SK-N-SH treated with all-trans-retinoic acid at 6 μM for 48 hours (cell line): ENCODE results near the gene SLC1A4.

Experiments used
- ATAC-seq: fragments of 200-7000 bp; cut with Tn5 transposase; 3 replicates; pipeline ENCODE4 v1.9.1; 2020; ENCODE audit warnings: mild to moderate bottlenecking, moderate library complexity
- ARNTL ChIP-seq: fragments of 450-650 bp; formaldehyde crosslinking; IDR thresholded peaks from 2 replicates; pipeline ENCODE4 v1.5.0; 2020; ENCODE audit warnings: low read depth, mild to moderate bottlenecking, moderate library complexity, borderline replicate concordance
- BACH2 ChIP-seq: fragments of 250-450 bp; sonication (Bioruptor Pico); IDR thresholded peaks from 2 replicates; pipeline ENCODE4 v1.9.0; 2021; ENCODE audit warnings: mild to moderate bottlenecking, borderline replicate concordance
- CSDC2 ChIP-seq: fragments of 250-450 bp; sonication (Bioruptor Pico); IDR thresholded peaks from 2 replicates; pipeline ENCODE4 v1.5.0; 2020; ENCODE audit warnings: mild to moderate bottlenecking, moderate library complexity
- GLIS3 ChIP-seq: fragments of 250-450 bp; sonication (Bioruptor Pico); IDR thresholded peaks from 2 replicates; pipeline ENCODE4 v1.5.0; 2020; ENCODE audit warnings: mild to moderate bottlenecking, moderate library complexity
- ISL1 ChIP-seq: fragments of 250-450 bp; sonication (Bioruptor Pico); IDR thresholded peaks from 2 replicates; pipeline ENCODE4 v2.1.2; 2022; ENCODE audit warnings: mild to moderate bottlenecking, moderate library complexity
- OSR1 ChIP-seq: fragments of 250-450 bp; sonication (Bioruptor Pico); IDR thresholded peaks from 2 replicates; pipeline ENCODE4 v1.8.0; 2022; ENCODE audit warnings: moderate library complexity, mild to moderate bottlenecking, inconsistent platforms
- PPARA ChIP-seq: fragments of 250-450 bp; sonication (Bioruptor Pico); IDR thresholded peaks from 2 replicates; pipeline ENCODE4 v1.5.0; 2020; ENCODE audit warnings: mild to moderate bottlenecking, borderline replicate concordance
- RARB ChIP-seq: fragments of 250-450 bp; sonication (Bioruptor Pico); IDR thresholded peaks from 2 replicates; pipeline ENCODE4 v1.8.0; 2021; ENCODE audit warnings: mild to moderate bottlenecking, moderate library complexity
- SNAI2 ChIP-seq: fragments of 250-450 bp; sonication (Bioruptor Pico); IDR thresholded peaks from 2 replicates; pipeline ENCODE4 v1.5.0; 2020; ENCODE audit warnings: mild to moderate bottlenecking, moderate library complexity
- TCF4 ChIP-seq: fragments of 250-450 bp; sonication (Bioruptor Pico); IDR thresholded peaks from 2 replicates; pipeline ENCODE4 v1.8.0; 2021; ENCODE audit warnings: mild to moderate bottlenecking, moderate library complexity, borderline replicate concordance
- TOX ChIP-seq: fragments of 250-450 bp; sonication (Bioruptor Pico); IDR thresholded peaks from 2 replicates; pipeline ENCODE4 v1.8.0; 2021; ENCODE audit warnings: mild to moderate bottlenecking, moderate library complexity, borderline replicate concordance
- ZC3H10 ChIP-seq: fragments of 250-450 bp; sonication (Bioruptor Pico); IDR thresholded peaks from 2 replicates; pipeline ENCODE4 v1.5.1; 2021; ENCODE audit warnings: mild to moderate bottlenecking, moderate library complexity
- ZFP3 ChIP-seq: fragments of 250-450 bp; sonication (Bioruptor Pico); IDR thresholded peaks from 2 replicates; pipeline ENCODE4 v1.5.0; 2020; ENCODE audit warnings: mild to moderate bottlenecking, moderate library complexity
- ZFP30 ChIP-seq: fragments of 450-650 bp; formaldehyde crosslinking; IDR thresholded peaks from 2 replicates; pipeline ENCODE4 v1.5.0; 2022; ENCODE audit warnings: mild to moderate bottlenecking, moderate library complexity
- ZNF565 ChIP-seq: fragments of 450-650 bp; formaldehyde crosslinking; conservative IDR thresholded peaks from 2 replicates; pipeline ENCODE4 v1.5.0; 2020; ENCODE audit warnings: low read depth, mild to moderate bottlenecking, moderate library complexity
- ZNF70 ChIP-seq: fragments of 450-650 bp; formaldehyde crosslinking; IDR thresholded peaks from 2 replicates; pipeline ENCODE4 v1.5.0; 2020; ENCODE audit warnings: mild to moderate bottlenecking, moderate library complexity
- ZNF8 ChIP-seq: fragments of 450-650 bp; formaldehyde crosslinking; IDR thresholded peaks from 2 replicates; pipeline ENCODE4 v1.5.0; 2020; ENCODE audit warnings: mild to moderate bottlenecking, moderate library complexity
- TF ChIP-seq, protein P1 (sequence below): fragments of 250-450 bp; sonication (Bioruptor Pico); IDR thresholded peaks from 2 replicates; pipeline ENCODE4 v1.5.1; 2020; ENCODE audit warnings: low read depth, mild to moderate bottlenecking, moderate library complexity
- TF ChIP-seq, protein P2 (sequence below): fragments of 250-450 bp; sonication (Bioruptor Pico); IDR thresholded peaks from 2 replicates; pipeline ENCODE4 v1.8.0; 2020; ENCODE audit warnings: mild to moderate bottlenecking, moderate library complexity, borderline replicate concordance
- TF ChIP-seq, protein P3 (sequence below): fragments of 250-450 bp; sonication (Bioruptor Pico); IDR thresholded peaks from 2 replicates; pipeline ENCODE4 v1.5.0; 2020; ENCODE audit warnings: mild to moderate bottlenecking, moderate library complexity
- TF ChIP-seq, protein P4 (sequence below): fragments of 250-450 bp; sonication (Bioruptor Pico); IDR thresholded peaks from 2 replicates; pipeline ENCODE4 v1.5.1; 2021; ENCODE audit warnings: mild to moderate bottlenecking, moderate library complexity
- TF ChIP-seq, protein P5 (sequence below): fragments of 250-450 bp; sonication (Bioruptor Pico); IDR thresholded peaks from 2 replicates; pipeline ENCODE4 v1.8.0; 2021; ENCODE audit warnings: low read depth, mild to moderate bottlenecking, moderate library complexity, borderline replicate concordance

Gene SLC1A4

DNA sequence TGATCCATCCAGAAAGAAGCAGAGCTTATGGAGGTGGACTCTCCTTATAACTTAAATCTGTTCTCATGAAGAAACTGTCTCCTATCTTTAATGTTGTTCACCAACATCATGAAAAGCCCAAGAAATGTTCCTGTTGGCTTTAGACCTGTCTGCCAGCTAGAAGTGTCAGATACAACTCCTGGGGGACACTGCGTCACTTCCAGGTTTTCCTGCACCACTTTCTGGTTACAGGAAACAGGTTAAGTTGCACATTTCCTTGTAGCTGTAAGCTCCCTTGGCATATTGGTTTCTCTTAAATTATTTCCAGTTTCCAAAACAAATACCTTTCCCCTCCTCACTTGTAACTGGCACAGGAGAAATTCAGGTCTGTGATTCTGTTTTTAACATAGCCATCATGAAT lies 69.9 kb downstream of the SLC1A4 start:
- TF ChIP-seq BACH2 (CRISPR knock-in tag) (no peak), ZFP30 (CRISPR knock-in tag) (no peak), TOX (CRISPR knock-in tag) (no peak), TCF4 (CRISPR knock-in tag) (no peak), OSR1 (CRISPR knock-in tag) (no peak), ZC3H10 (CRISPR knock-in tag) (no peak), PPARA (CRISPR knock-in tag) (no peak)
- TF ChIP-seq, protein P1, sequence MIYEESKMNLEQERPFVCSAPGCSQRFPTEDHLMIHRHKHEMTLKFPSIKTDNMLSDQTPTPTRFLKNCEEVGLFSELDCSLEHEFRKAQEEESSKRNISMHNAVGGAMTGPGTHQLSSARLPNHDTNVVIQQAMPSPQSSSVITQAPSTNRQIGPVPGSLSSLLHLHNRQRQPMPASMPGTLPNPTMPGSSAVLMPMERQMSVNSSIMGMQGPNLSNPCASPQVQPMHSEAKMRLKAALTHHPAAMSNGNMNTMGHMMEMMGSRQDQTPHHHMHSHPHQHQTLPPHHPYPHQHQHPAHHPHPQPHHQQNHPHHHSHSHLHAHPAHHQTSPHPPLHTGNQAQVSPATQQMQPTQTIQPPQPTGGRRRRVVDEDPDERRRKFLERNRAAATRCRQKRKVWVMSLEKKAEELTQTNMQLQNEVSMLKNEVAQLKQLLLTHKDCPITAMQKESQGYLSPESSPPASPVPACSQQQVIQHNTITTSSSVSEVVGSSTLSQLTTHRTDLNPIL, result no peak
- TF ChIP-seq, protein P2, sequence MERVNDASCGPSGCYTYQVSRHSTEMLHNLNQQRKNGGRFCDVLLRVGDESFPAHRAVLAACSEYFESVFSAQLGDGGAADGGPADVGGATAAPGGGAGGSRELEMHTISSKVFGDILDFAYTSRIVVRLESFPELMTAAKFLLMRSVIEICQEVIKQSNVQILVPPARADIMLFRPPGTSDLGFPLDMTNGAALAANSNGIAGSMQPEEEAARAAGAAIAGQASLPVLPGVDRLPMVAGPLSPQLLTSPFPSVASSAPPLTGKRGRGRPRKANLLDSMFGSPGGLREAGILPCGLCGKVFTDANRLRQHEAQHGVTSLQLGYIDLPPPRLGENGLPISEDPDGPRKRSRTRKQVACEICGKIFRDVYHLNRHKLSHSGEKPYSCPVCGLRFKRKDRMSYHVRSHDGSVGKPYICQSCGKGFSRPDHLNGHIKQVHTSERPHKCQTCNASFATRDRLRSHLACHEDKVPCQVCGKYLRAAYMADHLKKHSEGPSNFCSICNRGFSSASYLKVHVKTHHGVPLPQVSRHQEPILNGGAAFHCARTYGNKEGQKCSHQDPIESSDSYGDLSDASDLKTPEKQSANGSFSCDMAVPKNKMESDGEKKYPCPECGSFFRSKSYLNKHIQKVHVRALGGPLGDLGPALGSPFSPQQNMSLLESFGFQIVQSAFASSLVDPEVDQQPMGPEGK (CRISPR knock-in tag), result no peak
- TF ChIP-seq, protein P3, sequence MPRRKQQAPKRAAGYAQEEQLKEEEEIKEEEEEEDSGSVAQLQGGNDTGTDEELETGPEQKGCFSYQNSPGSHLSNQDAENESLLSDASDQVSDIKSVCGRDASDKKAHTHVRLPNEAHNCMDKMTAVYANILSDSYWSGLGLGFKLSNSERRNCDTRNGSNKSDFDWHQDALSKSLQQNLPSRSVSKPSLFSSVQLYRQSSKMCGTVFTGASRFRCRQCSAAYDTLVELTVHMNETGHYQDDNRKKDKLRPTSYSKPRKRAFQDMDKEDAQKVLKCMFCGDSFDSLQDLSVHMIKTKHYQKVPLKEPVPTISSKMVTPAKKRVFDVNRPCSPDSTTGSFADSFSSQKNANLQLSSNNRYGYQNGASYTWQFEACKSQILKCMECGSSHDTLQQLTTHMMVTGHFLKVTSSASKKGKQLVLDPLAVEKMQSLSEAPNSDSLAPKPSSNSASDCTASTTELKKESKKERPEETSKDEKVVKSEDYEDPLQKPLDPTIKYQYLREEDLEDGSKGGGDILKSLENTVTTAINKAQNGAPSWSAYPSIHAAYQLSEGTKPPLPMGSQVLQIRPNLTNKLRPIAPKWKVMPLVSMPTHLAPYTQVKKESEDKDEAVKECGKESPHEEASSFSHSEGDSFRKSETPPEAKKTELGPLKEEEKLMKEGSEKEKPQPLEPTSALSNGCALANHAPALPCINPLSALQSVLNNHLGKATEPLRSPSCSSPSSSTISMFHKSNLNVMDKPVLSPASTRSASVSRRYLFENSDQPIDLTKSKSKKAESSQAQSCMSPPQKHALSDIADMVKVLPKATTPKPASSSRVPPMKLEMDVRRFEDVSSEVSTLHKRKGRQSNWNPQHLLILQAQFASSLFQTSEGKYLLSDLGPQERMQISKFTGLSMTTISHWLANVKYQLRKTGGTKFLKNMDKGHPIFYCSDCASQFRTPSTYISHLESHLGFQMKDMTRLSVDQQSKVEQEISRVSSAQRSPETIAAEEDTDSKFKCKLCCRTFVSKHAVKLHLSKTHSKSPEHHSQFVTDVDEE, result no peak
- TF ChIP-seq, protein P4, sequence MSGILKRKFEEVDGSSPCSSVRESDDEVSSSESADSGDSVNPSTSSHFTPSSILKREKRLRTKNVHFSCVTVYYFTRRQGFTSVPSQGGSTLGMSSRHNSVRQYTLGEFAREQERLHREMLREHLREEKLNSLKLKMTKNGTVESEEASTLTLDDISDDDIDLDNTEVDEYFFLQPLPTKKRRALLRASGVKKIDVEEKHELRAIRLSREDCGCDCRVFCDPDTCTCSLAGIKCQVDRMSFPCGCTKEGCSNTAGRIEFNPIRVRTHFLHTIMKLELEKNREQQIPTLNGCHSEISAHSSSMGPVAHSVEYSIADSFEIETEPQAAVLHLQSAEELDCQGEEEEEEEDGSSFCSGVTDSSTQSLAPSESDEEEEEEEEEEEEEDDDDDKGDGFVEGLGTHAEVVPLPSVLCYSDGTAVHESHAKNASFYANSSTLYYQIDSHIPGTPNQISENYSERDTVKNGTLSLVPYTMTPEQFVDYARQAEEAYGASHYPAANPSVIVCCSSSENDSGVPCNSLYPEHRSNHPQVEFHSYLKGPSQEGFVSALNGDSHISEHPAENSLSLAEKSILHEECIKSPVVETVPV, result no peak
- no peak for ATAC-seq

DNA sequence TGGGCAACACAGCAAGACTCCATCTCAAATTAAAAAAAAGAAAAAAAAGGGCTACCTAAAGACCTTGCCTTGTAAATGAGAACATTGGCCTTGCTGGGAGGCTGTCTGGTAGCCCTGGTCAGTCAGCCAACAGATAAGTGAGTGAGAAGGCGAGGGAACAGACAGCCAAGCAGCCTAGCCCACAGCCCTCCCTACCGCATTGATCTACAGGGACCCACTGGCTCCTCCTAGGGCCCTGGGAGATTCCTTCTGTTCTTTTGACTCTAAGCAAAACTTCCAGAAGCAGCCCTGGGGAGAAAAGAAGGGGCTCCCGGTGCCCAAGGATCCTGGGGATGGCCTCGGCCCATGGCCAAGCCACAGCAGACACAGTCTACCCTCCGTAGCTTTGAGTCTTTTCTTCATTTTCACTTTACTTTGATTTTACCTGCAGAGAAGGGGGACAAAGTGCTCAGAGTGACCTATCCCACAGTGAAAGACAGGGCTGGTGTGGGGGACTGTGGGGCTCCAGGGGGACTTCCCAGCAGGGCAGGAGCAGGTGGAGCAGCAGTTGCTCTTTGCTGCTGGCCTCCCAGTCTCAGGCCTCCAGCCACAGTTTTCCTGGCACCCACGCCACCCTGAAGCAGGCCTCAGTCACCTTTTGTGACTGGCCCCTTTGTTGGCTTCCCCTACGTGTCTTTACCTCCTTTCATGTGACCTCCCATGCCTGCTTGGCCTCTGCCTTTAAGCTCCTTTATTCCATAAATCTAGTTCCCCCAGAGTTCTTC lies 72.1 kb downstream of the SLC1A4 start:
- TF ChIP-seq, protein P1, result no peak
- TF ChIP-seq ZFP3 (CRISPR knock-in tag) (no peak), TOX (CRISPR knock-in tag) (no peak), ARNTL (CRISPR knock-in tag) (no peak), ZFP30 (CRISPR knock-in tag) (no peak), OSR1 (CRISPR knock-in tag) (no peak), ISL1 (no peak), ZNF565 (CRISPR knock-in tag) (no peak), PPARA (CRISPR knock-in tag) (no peak), TCF4 (CRISPR knock-in tag) (no peak), RARB (CRISPR knock-in tag) (no peak), SNAI2 (CRISPR knock-in tag) (no peak), ZC3H10 (CRISPR knock-in tag) (no peak), CSDC2 (CRISPR knock-in tag) (no peak), ZNF8 (CRISPR knock-in tag) (no peak), ZNF70 (no peak), GLIS3 (CRISPR knock-in tag) (no peak)
- TF ChIP-seq, protein P3, result no peak
- TF ChIP-seq, protein P5, sequence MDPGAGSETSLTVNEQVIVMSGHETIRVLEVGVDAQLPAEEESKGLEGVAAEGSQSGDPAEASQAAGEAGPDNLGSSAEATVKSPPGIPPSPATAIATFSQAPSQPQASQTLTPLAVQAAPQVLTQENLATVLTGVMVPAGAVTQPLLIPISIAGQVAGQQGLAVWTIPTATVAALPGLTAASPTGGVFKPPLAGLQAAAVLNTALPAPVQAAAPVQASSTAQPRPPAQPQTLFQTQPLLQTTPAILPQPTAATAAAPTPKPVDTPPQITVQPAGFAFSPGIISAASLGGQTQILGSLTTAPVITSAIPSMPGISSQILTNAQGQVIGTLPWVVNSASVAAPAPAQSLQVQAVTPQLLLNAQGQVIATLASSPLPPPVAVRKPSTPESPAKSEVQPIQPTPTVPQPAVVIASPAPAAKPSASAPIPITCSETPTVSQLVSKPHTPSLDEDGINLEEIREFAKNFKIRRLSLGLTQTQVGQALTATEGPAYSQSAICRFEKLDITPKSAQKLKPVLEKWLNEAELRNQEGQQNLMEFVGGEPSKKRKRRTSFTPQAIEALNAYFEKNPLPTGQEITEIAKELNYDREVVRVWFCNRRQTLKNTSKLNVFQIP, result no peak
- TF ChIP-seq, protein P4, result no peak
- no peak for ATAC-seq
